Cortex of kidney (tissue), 1 donor: ENCODE data around the gene DNTT.

Source experiments
- DNase-seq: peaks from one replicate; lab custom pipeline; 2025; lab: John Stamatoyannopoulos, UW

Gene DNTT

GRCh38 chr10:96342402-96342801, 38.2 kb downstream of the DNTT start:
- no peak for DNase-seq

GRCh38 chr10:96344178-96344577, 39.9 kb downstream of the DNTT start:
- DNase-seq = no peak

- DNase-seq = no peak
Measured at GRCh38 chr10:96345222-96345621, 41.0 kb downstream of the DNTT start.

GRCh38 chr10:96346295-96346694, 42.1 kb downstream of the DNTT start:
- DNase-seq = no peak

GRCh38 chr10:96352027-96352426, 47.8 kb downstream of the DNTT start:
- DNase-seq = no peak

- DNase-seq = no peak
Measured at GRCh38 chr10:96352582-96352981, 48.3 kb downstream of the DNTT start.

DNA sequence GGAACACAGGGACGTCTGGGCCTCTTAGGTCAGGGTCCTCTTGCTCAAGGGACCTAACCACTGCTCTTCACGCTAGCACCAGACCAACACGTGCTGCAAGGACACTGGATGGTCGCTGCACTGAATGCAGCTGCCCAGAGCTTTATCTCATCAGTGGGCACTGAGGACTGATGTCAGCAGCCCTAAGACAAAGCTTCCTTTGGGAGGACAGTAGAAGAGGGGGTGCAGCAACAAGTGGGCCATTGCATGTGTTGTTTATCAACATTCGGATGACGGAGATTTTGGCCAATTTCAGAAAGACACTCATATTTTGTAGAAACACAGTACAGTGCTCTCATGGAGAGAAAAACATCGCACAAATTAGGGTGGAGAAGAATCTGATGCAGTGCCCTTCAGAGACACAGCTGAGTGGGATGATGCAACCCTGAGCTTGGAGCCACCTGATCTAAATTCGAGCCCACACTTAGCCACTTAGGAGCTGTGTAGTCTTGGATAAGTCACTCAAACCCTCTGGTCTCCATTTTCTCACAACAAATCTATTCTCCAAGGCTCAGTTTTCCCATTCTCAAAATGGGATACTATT, 52.9 kb downstream of the DNTT start:
- DNase-seq = no peak

DNA sequence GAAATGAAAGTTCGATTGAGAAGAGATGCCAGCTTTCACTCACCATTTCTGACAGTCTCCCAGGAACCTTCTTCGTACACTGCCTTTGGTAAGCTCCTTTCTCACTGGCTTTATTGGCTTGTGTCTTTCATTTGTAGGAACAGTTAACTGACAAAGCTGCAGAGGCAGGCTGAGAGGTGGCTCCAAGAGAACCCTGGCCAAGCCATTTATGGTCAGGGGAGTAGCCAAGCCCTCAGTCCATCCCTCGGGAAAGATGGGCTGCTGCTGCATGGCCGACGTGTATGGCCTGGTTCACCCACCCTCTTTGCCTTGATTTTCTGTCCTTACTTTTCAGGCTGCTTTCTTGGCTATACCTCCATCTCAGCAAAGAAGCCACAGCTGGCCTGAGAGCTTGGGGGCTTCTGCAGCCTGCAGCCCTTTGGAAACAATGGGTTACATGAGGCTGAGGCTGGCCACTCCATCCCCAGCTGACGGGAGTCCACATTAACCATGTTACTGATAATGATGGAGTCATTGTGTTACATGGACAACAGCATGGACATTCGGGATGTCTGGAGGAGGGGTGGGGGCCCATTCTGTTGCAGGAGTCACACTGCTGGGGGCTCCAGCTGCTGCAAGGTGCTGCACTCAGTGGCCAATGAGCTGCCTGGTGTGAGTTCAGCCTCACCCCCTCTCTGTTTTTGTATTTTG, 54.8 kb downstream of the DNTT start, which contains the start of gene OPALIN:
OPALIN (minus strand) TSS at position 152 of the 690 bp plus-strand sequence; CDS start at position 46, 106 bp downstream.
- DNase-seq = no peak

- no peak for DNase-seq
Measured at GRCh38 chr10:96359616-96360015, 55.4 kb downstream of the DNTT start.

- DNase-seq = no peak
Measured at GRCh38 chr10:96360331-96360730, 56.1 kb downstream of the DNTT start.

GRCh38 chr10:96360766-96361165, 56.5 kb downstream of the DNTT start:
- DNase-seq = no peak

- no peak for DNase-seq
Measured at GRCh38 chr10:96365571-96365970, 61.3 kb downstream of the DNTT start.

DNA sequence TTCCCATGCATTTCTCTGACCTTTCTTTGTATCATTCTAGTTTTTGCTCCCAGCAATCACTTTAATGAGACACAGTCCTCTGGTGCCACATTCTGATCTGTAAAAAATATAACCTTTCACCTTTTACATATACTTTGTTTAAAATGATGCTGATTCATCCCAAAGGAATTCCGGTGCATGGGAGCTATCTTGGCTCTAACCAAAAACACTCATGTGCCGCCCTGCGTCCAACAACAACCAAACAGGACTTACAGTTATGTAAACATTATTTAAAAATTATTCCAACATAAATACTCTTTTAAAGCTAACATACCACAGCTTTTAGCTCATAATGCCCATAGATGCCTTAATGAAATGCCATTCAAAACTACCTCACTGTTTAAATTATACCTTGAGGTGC, 62.3 kb downstream of the DNTT start:
- no peak for DNase-seq

DNA sequence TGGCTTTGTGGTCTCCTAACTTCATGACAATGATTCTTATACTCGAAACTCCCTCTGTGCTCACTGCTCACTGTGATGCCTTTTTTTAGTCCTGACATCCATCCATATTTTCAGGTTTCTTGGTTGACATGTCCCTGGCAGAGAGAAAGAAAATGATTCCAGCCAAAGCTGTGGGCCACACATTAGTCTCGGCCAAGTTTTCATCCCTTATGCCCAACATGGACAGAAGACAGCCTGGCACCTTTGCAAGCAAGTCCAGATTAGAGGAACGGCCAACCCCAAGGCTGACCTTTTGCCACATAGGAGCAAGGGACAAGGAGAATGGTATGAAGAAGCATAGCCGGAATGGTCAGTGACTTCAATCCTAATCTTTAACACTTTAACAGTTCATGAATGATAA, 63.2 kb downstream of the DNTT start:
- no peak for DNase-seq

DNA sequence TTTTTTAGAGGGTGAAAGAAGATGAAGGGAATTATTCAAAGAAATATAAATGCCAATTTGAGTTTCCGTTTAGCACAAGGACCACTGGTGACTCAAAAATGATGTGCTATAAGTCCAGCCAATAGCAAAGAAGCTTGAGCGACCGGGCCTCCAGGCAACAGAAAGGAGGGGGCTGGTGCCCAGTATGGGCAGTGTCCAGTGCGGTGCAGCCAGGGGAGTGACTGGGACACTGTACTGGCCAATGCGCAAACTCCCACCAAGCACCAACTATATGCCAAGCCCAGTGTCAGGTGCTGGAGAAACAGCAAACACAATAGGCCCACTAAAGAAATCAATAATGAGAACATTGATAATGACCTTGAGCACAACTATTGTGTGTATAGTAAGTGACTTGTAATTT, 64.7 kb downstream of the DNTT start:
- no peak for DNase-seq

GRCh38 chr10:96369890-96370583, 65.8 kb downstream of the DNTT start:
- no peak for DNase-seq

- no peak for DNase-seq
Measured at GRCh38 chr10:96370584-96371157, 66.4 kb downstream of the DNTT start.

GRCh38 chr10:96371356-96371755, 67.1 kb downstream of the DNTT start:
- DNase-seq = no peak

- no peak for DNase-seq
Measured at GRCh38 chr10:96374004-96374403, 69.8 kb downstream of the DNTT start.

- no peak for DNase-seq
Measured at GRCh38 chr10:96374639-96374984, 70.4 kb downstream of the DNTT start.

DNA sequence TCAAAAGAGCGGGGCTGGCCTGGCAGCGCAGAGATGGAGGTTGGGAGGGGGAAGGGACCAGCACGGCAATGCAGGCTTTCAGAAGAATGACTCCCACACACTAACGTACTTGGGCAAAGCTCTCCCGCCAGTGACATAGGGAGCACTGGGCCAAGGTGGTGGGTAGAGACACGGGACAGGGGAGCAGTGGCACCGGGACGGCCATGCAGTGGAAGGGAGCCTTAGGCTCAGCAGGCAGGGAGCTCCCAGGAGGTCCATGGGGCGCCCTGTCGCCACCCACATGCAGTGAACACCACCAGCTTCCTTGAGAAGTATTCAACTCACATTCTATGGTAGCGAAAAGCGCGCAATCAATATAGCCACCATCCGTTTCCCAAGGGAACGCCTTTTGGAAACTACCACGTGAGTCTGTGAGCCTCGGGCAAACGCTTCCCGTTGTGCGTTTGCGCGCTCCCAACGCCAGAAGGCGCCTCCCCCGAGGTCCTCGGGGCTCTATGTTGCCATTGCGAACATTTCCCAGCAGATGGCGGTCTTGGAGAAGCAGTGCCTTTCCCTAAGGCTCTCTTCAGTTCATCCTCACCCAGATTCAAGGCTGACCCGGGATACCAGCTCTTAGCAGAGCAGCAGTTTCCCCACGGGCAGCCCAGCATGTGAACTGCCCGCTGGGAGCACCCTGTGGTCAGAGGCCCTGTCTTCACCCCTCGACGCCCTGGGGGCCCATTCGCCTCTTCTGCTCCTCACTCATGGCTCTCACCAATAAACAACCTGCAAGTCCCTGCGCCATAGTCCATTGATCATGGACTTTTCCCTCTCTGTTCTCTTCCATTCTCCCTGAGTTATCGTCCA, 71.0 kb downstream of the DNTT start:
- DNase-seq = no peak

GRCh38 chr10:96376483-96376882, 72.2 kb downstream of the DNTT start:
- DNase-seq = no peak
